Fibroblast of skin of right biceps (primary cell): ENCODE measurements around the gene ACADS.
A peak's percentile ranks its signal among the peaks of the same experiment; 100 is the strongest.

Experiments used
- DNase-seq: peaks from one replicate; pipeline ENCODE4 v3.0.0-alpha.2; 2013

The ACADS gene

GRCh38 chr12:120758798-120759590 lies 33.4 kb downstream of the ACADS start:
- DNase-seq = no peak

- DNase-seq = no peak
Observed at GRCh38 chr12:120759591-120760348, 34.1 kb downstream of the ACADS start.

GRCh38 chr12:120760349-120761254 lies 35.0 kb downstream of the ACADS start:
- peak; percentile 4 for DNase-seq

DNA sequence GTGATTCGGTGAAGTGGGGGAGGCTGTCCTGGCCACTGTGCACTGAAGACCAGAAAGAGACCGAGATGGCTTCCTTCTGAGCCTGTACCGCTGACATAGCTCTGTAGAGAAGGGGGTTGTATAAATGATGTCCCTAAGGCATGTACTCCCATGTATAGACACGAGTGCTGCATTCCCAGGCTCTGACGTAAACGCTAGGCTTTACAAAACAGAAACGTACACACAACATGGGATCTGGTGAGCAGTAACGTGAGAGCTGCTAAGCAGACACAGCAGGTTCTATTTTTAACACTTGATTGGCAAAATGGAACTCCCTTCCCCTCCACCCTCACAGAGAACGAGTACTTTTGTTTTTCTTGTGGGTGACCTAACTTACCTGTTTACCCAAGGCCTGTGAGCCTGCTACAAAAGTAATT lies 35.9 kb downstream of the ACADS start:
- DNase-seq = peak; percentile 96

- peak; percentile 29 for DNase-seq
Observed at GRCh38 chr12:120762086-120762485, 36.5 kb downstream of the ACADS start.

DNA sequence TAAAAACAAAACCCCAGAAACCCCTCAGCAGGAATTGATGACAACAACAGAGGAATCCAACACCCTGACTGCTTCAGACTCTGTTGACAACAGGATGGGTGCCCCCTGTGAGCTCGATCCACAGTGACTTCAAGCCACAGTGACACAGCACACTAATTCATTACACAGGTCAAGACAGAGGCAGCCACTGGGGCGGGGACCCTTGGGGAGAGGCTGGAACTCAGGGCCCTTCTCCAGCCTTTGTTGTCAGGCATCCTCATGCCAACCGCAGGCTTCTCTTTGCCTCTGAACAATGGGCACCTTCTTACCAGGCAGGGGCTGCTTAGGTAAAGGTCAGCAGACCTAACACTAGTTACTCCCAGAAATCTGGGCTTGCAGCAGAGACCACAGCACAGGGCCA lies 37.6 kb downstream of the ACADS start:
- no peak for DNase-seq

GRCh38 chr12:120764816-120765215 lies 39.2 kb downstream of the ACADS start:
- DNase-seq = no peak

DNA sequence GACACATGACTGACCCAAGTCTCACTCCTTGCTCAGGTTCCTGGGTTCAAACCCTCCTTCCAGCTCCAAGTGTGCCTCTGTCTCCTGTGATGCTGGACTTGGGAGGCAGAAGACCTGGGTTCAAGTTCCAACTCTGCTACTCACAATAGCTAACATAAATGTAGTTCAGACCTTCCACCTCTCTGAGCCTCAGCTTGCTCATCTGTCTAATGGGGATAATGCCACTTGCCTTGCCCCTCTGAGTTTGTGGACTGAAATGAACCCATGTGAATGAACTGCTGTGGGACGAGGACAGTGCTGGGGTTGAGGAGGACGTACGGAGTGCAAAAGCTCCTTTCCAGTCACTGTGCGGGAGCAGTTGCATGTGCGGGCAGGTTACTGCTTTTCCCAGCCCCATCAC lies 40.9 kb downstream of the ACADS start:
- no peak for DNase-seq

GRCh38 chr12:120767071-120768024 lies 41.7 kb downstream of the ACADS start:
- no peak for DNase-seq

- DNase-seq = no peak
Observed at GRCh38 chr12:120771097-120771496, 45.5 kb downstream of the ACADS start.

DNA sequence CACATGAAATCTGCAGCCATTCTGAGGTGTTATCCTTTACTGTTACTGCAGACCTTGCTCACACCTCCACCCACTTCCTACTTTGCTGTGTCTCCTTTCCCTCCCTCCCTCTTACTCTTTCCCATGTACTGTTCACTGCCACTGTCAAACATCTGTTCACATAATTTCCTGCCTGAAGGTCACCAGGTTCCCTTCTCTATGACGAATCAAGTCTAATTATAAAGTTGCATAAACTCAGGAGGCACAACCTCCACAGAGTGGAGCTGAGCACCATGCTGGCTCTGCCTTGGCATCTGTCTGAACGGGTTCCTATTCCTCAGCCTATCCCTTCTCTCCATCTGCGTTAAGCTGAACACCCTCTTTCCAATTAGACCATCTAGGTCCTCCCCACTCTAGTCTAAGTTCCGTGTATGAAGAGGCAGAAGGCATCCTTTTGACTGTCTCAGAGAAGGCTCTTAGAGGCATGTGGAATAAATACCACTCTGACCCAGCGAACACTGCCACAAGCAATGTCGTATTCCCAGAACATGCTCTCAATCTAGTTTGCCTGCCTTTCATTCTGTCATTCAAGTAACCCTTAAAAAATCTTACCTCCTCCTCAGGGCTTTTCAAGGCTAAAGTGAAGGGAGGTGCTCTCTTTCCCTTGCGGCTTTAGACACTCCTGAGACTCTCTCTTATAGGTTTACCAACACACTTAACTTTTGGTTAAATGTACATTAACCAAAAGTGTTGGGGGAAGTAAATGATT lies 48.7 kb downstream of the ACADS start:
- DNase-seq = no peak

GRCh38 chr12:120775862-120776552 lies 50.4 kb downstream of the ACADS start:
- DNase-seq = no peak

DNA sequence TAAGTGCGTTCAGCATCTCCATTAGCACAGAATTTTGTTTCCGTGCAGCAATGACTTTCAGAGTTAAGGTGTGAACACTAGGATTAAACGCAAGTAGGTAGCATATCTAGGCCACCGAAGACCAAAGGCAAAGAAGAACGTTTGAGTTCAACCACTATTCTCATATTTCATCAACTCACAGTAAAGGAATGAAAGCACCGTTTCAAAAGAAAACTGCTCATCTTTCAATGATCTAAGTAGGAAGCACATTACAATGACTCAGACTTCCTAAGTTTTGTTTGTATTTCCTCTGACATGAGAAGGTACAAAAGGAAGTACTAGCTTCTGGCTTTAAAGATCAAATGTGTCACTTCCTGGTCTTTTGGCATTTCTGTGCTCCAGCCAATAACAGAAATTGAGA lies 57.6 kb downstream of the ACADS start:
- DNase-seq = peak; percentile 63

DNA sequence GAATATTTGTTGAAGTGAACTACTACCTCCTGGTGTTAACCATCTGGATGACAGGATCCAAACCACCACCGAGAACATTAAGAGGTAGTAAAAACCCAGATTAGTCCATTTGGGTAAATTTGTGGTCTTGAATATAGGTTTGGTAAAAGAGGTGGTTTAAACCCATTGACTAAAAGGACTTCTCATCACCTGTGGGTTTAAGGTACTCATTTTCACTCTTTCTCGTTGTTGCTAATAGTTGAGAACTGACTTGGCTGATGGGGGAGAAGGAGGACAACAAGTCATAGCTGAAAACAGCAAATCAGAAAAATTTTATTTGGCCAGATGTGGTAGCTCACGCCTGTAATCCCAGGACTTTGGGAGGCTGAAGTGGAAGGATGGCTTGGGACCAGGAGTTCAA lies 59.2 kb downstream of the ACADS start:
- no peak for DNase-seq

DNA sequence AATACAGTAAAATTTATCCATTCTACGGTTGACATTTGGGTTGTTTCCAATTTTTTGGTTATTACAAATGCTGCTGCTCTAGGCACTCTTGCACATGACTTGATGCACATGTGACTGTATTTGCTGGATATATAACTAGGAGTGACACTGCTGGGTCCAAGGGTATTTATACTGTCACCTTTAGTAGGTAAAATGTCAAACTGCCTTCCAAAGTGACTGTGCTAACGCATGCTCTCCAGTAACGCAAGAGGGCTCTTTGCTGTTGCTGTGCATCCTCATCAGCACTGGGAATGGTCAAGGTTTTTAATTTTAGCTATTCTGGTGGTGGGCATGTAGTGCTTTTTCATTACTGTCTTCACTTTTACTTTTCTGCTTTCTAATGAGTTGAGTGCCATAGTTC lies 62.3 kb downstream of the ACADS start:
- DNase-seq = no peak
